ENCODE measurements around the gene DCTN4. TPM values are rescaled to one million over a fixed set of nuclear protein-coding genes. Genes with fewer than 3 reads are reported as not detected.

Gene DCTN4
- total RNA-seq, 1 experiment from 2014 or later = 40.5 TPM

GRCh38 chr5:150762211-150762610 lies 3.4 kb upstream of the DCTN4 start:
- no peak for TF ChIP-seq CTCF (conservative IDR thresholded peaks at IDR 0.05; ENCODE audit: low read depth, low read length)
- TF ChIP-seq EZH2phosphoT487 (IDR thresholded peaks at IDR 0.05; ENCODE audit: borderline replicate concordance, low read length) = no peak
- TF ChIP-seq EZH2 (IDR thresholded peaks at IDR 0.05; ENCODE audit: low read length, unreplicated experiment) = no peak
- DNase-seq (no peak), ATAC-seq (no peak)
- POLR2A ChIA-PET (ENCODE audit: unreplicated experiment) = no interaction called here
- intact Hi-C loops (cut with micrococcal nuclease) = no loop called here
- H3K79me2 ChIP-seq (ENCODE audit: low read length) = peaks cover 11% of the 10 kb centered on the region
- no peaks in the 10 kb centered on the region for H3K9me2 ChIP-seq (replicated peaks; ENCODE audit: low read length)
- H3K27me3 ChIP-seq (ENCODE audit: low read length) = no peaks in the 10 kb centered on the region
- peaks cover 14% of the 10 kb centered on the region for H3K4me1 ChIP-seq (ENCODE audit: insufficient read depth, low read length)
- no peaks in the 10 kb centered on the region for H3K36me3 ChIP-seq (ENCODE audit: low read depth, low read length)
- H4K20me1 ChIP-seq (ENCODE audit: low read length) = no peaks in the 10 kb centered on the region
- no peak overlapping the region for H3K27ac ChIP-seq (ENCODE audit: low read length)
- no peak overlapping the region for H2AFZ ChIP-seq (ENCODE audit: low read length)
- H3K9ac ChIP-seq (ENCODE audit: low read length) = no peak overlapping the region
- H3K9me3 ChIP-seq (ENCODE audit: low read length) = no peaks in the 10 kb centered on the region
- no peak overlapping the region for H3K4me3 ChIP-seq (ENCODE audit: low read length)
- no TSS peak for BruUV-seq (replicated peaks)
- CTCF ChIA-PET = no interaction called here
- H3F3A ChIP-seq (ENCODE audit: low read length, unreplicated experiment) = no peaks in the 10 kb centered on the region
- no peak overlapping the region for H3K4me2 ChIP-seq (ENCODE audit: low read length)

DNA sequence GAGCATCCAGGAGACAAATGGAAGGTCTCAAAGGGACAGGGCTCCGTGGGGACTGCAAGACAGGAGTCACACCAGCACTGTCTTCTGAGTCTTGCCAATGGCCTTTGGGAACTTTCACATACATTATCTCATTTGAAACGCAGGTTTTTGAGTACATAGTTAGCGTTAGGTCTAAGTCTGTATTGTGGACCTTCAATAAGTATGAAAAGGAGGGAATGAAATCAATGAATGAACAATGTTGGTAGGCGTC lies 442 bp upstream of the DCTN4 start:
- Histone ChIP-seq H4K20me1 (ENCODE audit: low read length) (no peaks in the 10 kb centered on the region), H2AFZ (ENCODE audit: low read length) (peak overlapping the region; percentile 89), H3K4me1 (ENCODE audit: insufficient read depth, low read length) (peaks cover 23% of the 10 kb centered on the region), H3K9me3 (ENCODE audit: low read length) (no peaks in the 10 kb centered on the region), H3K4me2 (ENCODE audit: low read length) (peak overlapping the region; percentile 85), H3K79me2 (ENCODE audit: low read length) (peaks cover 41% of the 10 kb centered on the region), H3F3A (ENCODE audit: low read length, unreplicated experiment) (no peaks in the 10 kb centered on the region), H3K9ac (ENCODE audit: low read length) (peak overlapping the region; percentile 89), H3K27me3 (ENCODE audit: low read length) (no peaks in the 10 kb centered on the region), H3K36me3 (ENCODE audit: low read depth, low read length) (peaks cover 20% of the 10 kb centered on the region), H3K27ac (ENCODE audit: low read length) (peak overlapping the region; percentile 87), H3K4me3 (ENCODE audit: low read length) (peak overlapping the region; percentile 84), H3K9me2 (replicated peaks; ENCODE audit: low read length) (no peaks in the 10 kb centered on the region)
- DNase-seq (no peak), ATAC-seq (peak; percentile 0; the same call in 1 of the 2 replicates)
- intact Hi-C loops (cut with micrococcal nuclease) = loop anchor here (2.0 kb wide), 1 partner anchor 42 kb away; no protein-coding TSS in a partner anchor
- CTCF ChIA-PET = no interaction called here
- POLR2A ChIA-PET (ENCODE audit: unreplicated experiment) = no interaction called here
- BruUV-seq (replicated peaks) = TSS peak; percentile 91
- TF ChIP-seq EZH2 (IDR thresholded peaks at IDR 0.05; ENCODE audit: low read length, unreplicated experiment) (no peak), EZH2phosphoT487 (IDR thresholded peaks at IDR 0.05; ENCODE audit: borderline replicate concordance, low read length) (no peak), CTCF (conservative IDR thresholded peaks at IDR 0.05; ENCODE audit: low read depth, low read length) (no peak)

- Histone ChIP-seq H3K4me3 (ENCODE audit: low read length) (peak overlapping the region; percentile 84), H4K20me1 (ENCODE audit: low read length) (no peaks in the 10 kb centered on the region), H3K9me2 (replicated peaks; ENCODE audit: low read length) (no peaks in the 10 kb centered on the region), H3K4me2 (ENCODE audit: low read length) (peak overlapping the region; percentile 85), H3K36me3 (ENCODE audit: low read depth, low read length) (peaks cover 31% of the 10 kb centered on the region), H3K79me2 (ENCODE audit: low read length) (peaks cover 50% of the 10 kb centered on the region), H3K27ac (ENCODE audit: low read length) (peak overlapping the region; percentile 87), H3F3A (ENCODE audit: low read length, unreplicated experiment) (no peaks in the 10 kb centered on the region), H3K9me3 (ENCODE audit: low read length) (no peaks in the 10 kb centered on the region), H2AFZ (ENCODE audit: low read length) (peak overlapping the region; percentile 89), H3K9ac (ENCODE audit: low read length) (peak overlapping the region; percentile 89), H3K27me3 (ENCODE audit: low read length) (no peaks in the 10 kb centered on the region), H3K4me1 (ENCODE audit: insufficient read depth, low read length) (peaks cover 26% of the 10 kb centered on the region)
- intact Hi-C loops (cut with micrococcal nuclease) = loop anchor here (1.0 to 2.0 kb wide), 2 partner anchors 20 to 43 kb away; partner anchors contain the start of gene SMIM3
- ATAC-seq = peak; percentile 19
- no peak for TF ChIP-seq EZH2 (IDR thresholded peaks at IDR 0.05; ENCODE audit: low read length, unreplicated experiment)
- TF ChIP-seq CTCF (conservative IDR thresholded peaks at IDR 0.05; ENCODE audit: low read depth, low read length) = no peak
- TF ChIP-seq EZH2phosphoT487 (IDR thresholded peaks at IDR 0.05; ENCODE audit: borderline replicate concordance, low read length) = no peak
- no TSS peak for BruUV-seq (replicated peaks)
- CTCF ChIA-PET = no interaction called here
- POLR2A ChIA-PET (ENCODE audit: unreplicated experiment) = interaction anchor here (0.6 to 0.9 kb wide), 4 partner anchors 20 to 335 kb away, joined by 3 read pairs; partner anchors contain the start of gene SMIM3
- no peak for DNase-seq
These were observed 650 bp downstream of the DCTN4 start for GRCh38 chr5:150758203-150758530.

Data from PC-3 (cell line).